H1 (cell line): ENCODE results near the gene PHACTR1. TPM values are rescaled to one million over a fixed set of nuclear protein-coding genes. Genes with fewer than 3 reads are reported as not detected.

Experiments
- CTCF ChIA-PET: fragments of 300-600 bp; sonication (Branson Sonifier 250); formaldehyde crosslinking; loops from one replicate; lab custom pipeline; 2021; ENCODE audit not compliant: partially characterized antibody; lab: Charles Lee
- POLR2A ChIA-PET: fragments of 300-600 bp; sonication (Branson Sonifier 250); formaldehyde crosslinking; loops from one replicate; lab custom pipeline; 2021; ENCODE audit warnings: inconsistent platforms; ENCODE audit not compliant: partially characterized antibody; lab: Charles Lee
- DNase-seq, 2 experiments: peaks; one replicate each; pipeline versions ENCODE4 v3.0.0 to v3.0.0-alpha.2; 2010 to 2022; ENCODE audit warnings: low spot score in 2 of 2, low read depth in 1 of 2, mixed read lengths in 1 of 2
- FAIRE-seq: peaks from 2 replicates; lab custom pipeline; 2011; peaks lifted over from hg19 to GRCh38; lab: Jason Lieb, UNC
- H2AFZ ChIP-seq: 2 replicates; pipeline ENCODE4 v1.8.1; 2012; ENCODE audit warnings: low read length, inconsistent platforms
- H2AK5ac ChIP-seq: 2 replicates; pipeline ENCODE4 v1.6.1; 2013; ENCODE audit warnings: low read depth, low read length
- H2BK120ac ChIP-seq: replicated peaks from 2 replicates; pipeline ENCODE3; 2013; ENCODE audit warnings: low read depth, low read length, inconsistent platforms
- H2BK12ac ChIP-seq: 2 replicates; pipeline ENCODE4 v1.6.1; 2013; ENCODE audit warnings: low read depth, low read length
- H2BK15ac ChIP-seq: 2 replicates; pipeline ENCODE4 v1.6.1; 2013; ENCODE audit warnings: low read length
- H2BK20ac ChIP-seq: 2 replicates; pipeline ENCODE4 v1.6.1; 2013; ENCODE audit warnings: low read length
- H2BK5ac ChIP-seq: 2 replicates; pipeline ENCODE4 v1.6.1; 2013; ENCODE audit warnings: low read depth, low read length
- H3K14ac ChIP-seq: 2 replicates; pipeline ENCODE4 v1.6.1; 2013; ENCODE audit warnings: inconsistent platforms; ENCODE audit not compliant: insufficient read length
- H3K18ac ChIP-seq: 2 replicates; pipeline ENCODE4 v1.6.1; 2013; ENCODE audit warnings: low read length; ENCODE audit errors: extremely low read depth
- H3K23ac ChIP-seq: 2 replicates; pipeline ENCODE4 v1.6.1; 2013; ENCODE audit warnings: inconsistent platforms; ENCODE audit not compliant: insufficient read length
- H3K23me2 ChIP-seq: 2 replicates; pipeline ENCODE4 v1.6.1; 2013; ENCODE audit warnings: low read depth, low read length
- H3K27ac ChIP-seq: 2 replicates; pipeline ENCODE4 v1.6.1; 2011; ENCODE audit warnings: low read depth, low read length, inconsistent platforms
- H3K27me3 ChIP-seq, 4 experiments: replicated peaks in 1 of 4; 1 replicate in 1 of 4; 2 replicates in 3 of 4; pipeline versions ENCODE4 v1.6.1 to v1.8.1; 2011 to 2013; ENCODE audit warnings: low read length in 3 of 4, mild to moderate bottlenecking in 3 of 4, inconsistent platforms in 2 of 4, mixed read lengths in 2 of 4, moderate library complexity in 1 of 4; ENCODE audit not compliant: control insufficient read depth in 3 of 4, insufficient read depth in 3 of 4; ENCODE audit errors: extremely low read depth in 1 of 4
- H3K36me3 ChIP-seq, 4 experiments: 2 replicates each; pipeline versions ENCODE4 v1.6.1 to v1.8.1; 2011 to 2013; ENCODE audit warnings: mild to moderate bottlenecking in 4 of 4, low read length in 3 of 4, moderate library complexity in 2 of 4, control low read depth in 1 of 4, inconsistent platforms in 1 of 4; ENCODE audit not compliant: insufficient read depth in 4 of 4, control insufficient read depth in 2 of 4
- H3K4ac ChIP-seq: replicated peaks from 2 replicates; pipeline ENCODE3; 2013; ENCODE audit warnings: low read length, low read depth, mixed read lengths, inconsistent platforms; ENCODE audit not compliant: insufficient read length
- H3K4me1 ChIP-seq, 4 experiments: replicated peaks in 1 of 4; 1 replicate in 1 of 4; 2 replicates in 3 of 4; pipeline versions ENCODE4 v1.6.1 to v1.8.1; 2011 to 2013; ENCODE audit warnings: low read length in 3 of 4, inconsistent platforms in 2 of 4, mixed read lengths in 1 of 4; ENCODE audit not compliant: insufficient read depth in 4 of 4, control insufficient read depth in 3 of 4
- H3K4me2 ChIP-seq, 2 experiments: 2 replicates each; pipeline versions ENCODE4 v1.6.1 to v1.8.1; 2011 to 2013; ENCODE audit warnings: low read depth in 2 of 2, low read length in 2 of 2, control low read depth in 1 of 2, inconsistent platforms in 1 of 2, mild to moderate bottlenecking in 1 of 2; ENCODE audit not compliant: insufficient read depth in 1 of 2
- H3K4me3 ChIP-seq, 4 experiments: fragments of 200-600, 300-600 bp in 1 of 4; sonication (generic), shearing (Covaris generic), sonication (Bioruptor Twin) in 1 of 4; 2 replicates each; pipeline versions ENCODE4 v1.5.1 to v1.8.1; 2011 to 2016; ENCODE audit warnings: low read length in 4 of 4, low read depth in 3 of 4, control low read depth in 2 of 4, inconsistent platforms in 2 of 4, mild to moderate bottlenecking in 2 of 4, mixed read lengths in 1 of 4, moderate library complexity in 1 of 4; ENCODE audit not compliant: insufficient read depth in 2 of 4; ENCODE audit errors: extremely low read depth in 1 of 4
- H3K56ac ChIP-seq: replicated peaks from 2 replicates; pipeline ENCODE3; 2013; ENCODE audit warnings: low read depth, mild to moderate bottlenecking, mixed read lengths, low read length, inconsistent platforms; ENCODE audit not compliant: insufficient read length
- H3K79me1 ChIP-seq: 2 replicates; pipeline ENCODE4 v1.6.1; 2013; ENCODE audit warnings: low read depth, low read length, control low read depth
- H3K79me2 ChIP-seq, 2 experiments: 2 replicates each; pipeline versions ENCODE4 v1.6.1 to v1.8.1; 2012 to 2013; ENCODE audit warnings: low read length in 2 of 2, mild to moderate bottlenecking in 2 of 2, inconsistent platforms in 1 of 2; ENCODE audit not compliant: insufficient read depth in 2 of 2, control insufficient read depth in 1 of 2
- H3K9ac ChIP-seq, 4 experiments: replicated peaks in 1 of 4; 1 replicate in 1 of 4; 2 replicates in 3 of 4; pipeline versions ENCODE4 v1.6.1 to v1.8.1; 2011 to 2013; ENCODE audit warnings: low read depth in 3 of 4, low read length in 3 of 4, control low read depth in 2 of 4, mild to moderate bottlenecking in 2 of 4, moderate library complexity in 2 of 4, inconsistent platforms in 1 of 4; ENCODE audit errors: extremely low read depth in 1 of 4
- H3K9me3 ChIP-seq, 2 experiments: 2 replicates each; pipeline versions ENCODE4 v1.6.1 to v1.8.1; 2012 to 2013; ENCODE audit warnings: mild to moderate bottlenecking in 2 of 2, moderate library complexity in 2 of 2, control low read depth in 1 of 2, inconsistent platforms in 1 of 2, low read depth in 1 of 2, low read length in 1 of 2, mixed read lengths in 1 of 2; ENCODE audit not compliant: insufficient read depth in 2 of 2
- H4K20me1 ChIP-seq, 2 experiments: replicated peaks in 1 of 2; 2 replicates each; pipeline versions ENCODE3 to v1.8.1; 2011 to 2013; ENCODE audit warnings: inconsistent platforms in 2 of 2, low read length in 2 of 2, mild to moderate bottlenecking in 1 of 2; ENCODE audit not compliant: insufficient read depth in 2 of 2, control insufficient read depth in 1 of 2
- H4K5ac ChIP-seq: 2 replicates; pipeline ENCODE4 v1.6.1; 2013; ENCODE audit warnings: low read length, low read depth, mixed read lengths, inconsistent platforms; ENCODE audit not compliant: insufficient read length
- H4K8ac ChIP-seq: 2 replicates; pipeline ENCODE4 v1.8.0; 2013; ENCODE audit warnings: mild to moderate bottlenecking, moderate library complexity, low read length, inconsistent platforms; ENCODE audit not compliant: insufficient read depth; ENCODE audit errors: extremely low read depth
- H4K91ac ChIP-seq: replicated peaks from 2 replicates; pipeline ENCODE3; 2013; ENCODE audit warnings: low read length, mixed read lengths, inconsistent platforms; ENCODE audit not compliant: insufficient read length
- BRCA1 ChIP-seq: IDR thresholded peaks from 2 replicates; pipeline ENCODE4 v1.6.1; 2012; ENCODE audit warnings: low read depth, low read length, improper control_type of control experiment
- KDM4A ChIP-seq: IDR thresholded peaks from one replicate; pipeline ENCODE4 v1.7.1; 2012; ENCODE audit warnings: low read depth, mild to moderate bottlenecking, moderate library complexity, low read length, inconsistent platforms; ENCODE audit not compliant: severe bottlenecking
- SIN3A ChIP-seq, 2 experiments: IDR thresholded peaks in 1 of 2; conservative IDR thresholded peaks in 1 of 2; 2 replicates each; pipeline ENCODE4 v1.6.1; 2011 to 2012; ENCODE audit warnings: low read length in 2 of 2, improper control_type of control experiment in 1 of 2, low read depth in 1 of 2, mild to moderate bottlenecking in 1 of 2
- SIX5 ChIP-seq: IDR thresholded peaks from 2 replicates; pipeline ENCODE4 v1.6.1; 2011; ENCODE audit warnings: mild to moderate bottlenecking, low read depth, low read length
- SP4 ChIP-seq: IDR thresholded peaks from 2 replicates; pipeline ENCODE4 v1.6.1; 2012; ENCODE audit warnings: low read length, inconsistent platforms
- TAF1 ChIP-seq: IDR thresholded peaks from 2 replicates; pipeline ENCODE4 v1.6.1; 2011; ENCODE audit warnings: mild to moderate bottlenecking, low read depth, low read length
- YY1 ChIP-seq: IDR thresholded peaks from 2 replicates; pipeline ENCODE4 v1.6.1; 2011; ENCODE audit warnings: low read depth, mild to moderate bottlenecking, low read length
- WGBS, 2 experiments: shearing (Covaris generic) in 1 of 2; methylation state at CpG; one replicate each; pipeline versions ENCODE4 v1.1.6 to v1.1.7; 2013 to 2015; ENCODE audit warnings: low lambda C conversion rate in 2 of 2, mixed read lengths in 2 of 2, inconsistent platforms in 1 of 2, low coverage in 1 of 2, missing lambda C conversion rate in 1 of 2; ENCODE audit not compliant: insufficient replicate concordance in 2 of 2, insufficient coverage in 1 of 2, insufficient read length in 1 of 2; ENCODE audit errors: extremely low coverage in 1 of 2, missing lambda C conversion rate in 1 of 2; 5-methylcytosine and 5-hydroxymethylcytosine counted together
- polyA plus RNA-seq, 7 experiments: library from polyadenylated mRNA; depleted of rRNA in 3 of 7; stranded (reverse) in 5 of 7; unstranded in 2 of 7; fragments of >200 nt in 5 of 7; fragments of 200-250 nt in 2 of 7; gene quantifications; 1 replicate in 5 of 7; 2 replicates in 1 of 7; 4 replicates in 1 of 7; pipeline versions ENCODE4 v1.2.1 to v1.2.3, GENCODE V29; 2011 to 2013; ENCODE audit warnings: missing spikeins in 2 of 7, mixed read lengths in 2 of 7
- total RNA-seq: library from RNA; stranded (reverse); fragmentation: NEBNext Ultra II Directional; extraction: Animal tissue kit (Norgen Biotek cat#: 25700); gene quantifications from 2 replicates; pipeline ENCODE4 v1.2.1, GENCODE V29; 2021
- TF ChIP-seq, protein P1 (sequence below), 3 experiments: IDR thresholded peaks; 1 replicate in 2 of 3; 2 replicates in 1 of 3; pipeline versions ENCODE4 v1.5.1 to v1.6.1; 2011; ENCODE audit warnings: low read length in 3 of 3, mild to moderate bottlenecking in 3 of 3, inconsistent platforms in 2 of 3, low read depth in 1 of 3, moderate library complexity in 1 of 3; ENCODE audit not compliant: insufficient read depth in 1 of 3; ENCODE audit errors: control extremely low read depth in 1 of 3

Gene PHACTR1
- total and polyA plus RNA-seq, 2 of the 8 experiments (the other 6 are each of a cell fraction or from before 2014, with no cell fraction given) = 3.9 to 17.1 TPM

DNA sequence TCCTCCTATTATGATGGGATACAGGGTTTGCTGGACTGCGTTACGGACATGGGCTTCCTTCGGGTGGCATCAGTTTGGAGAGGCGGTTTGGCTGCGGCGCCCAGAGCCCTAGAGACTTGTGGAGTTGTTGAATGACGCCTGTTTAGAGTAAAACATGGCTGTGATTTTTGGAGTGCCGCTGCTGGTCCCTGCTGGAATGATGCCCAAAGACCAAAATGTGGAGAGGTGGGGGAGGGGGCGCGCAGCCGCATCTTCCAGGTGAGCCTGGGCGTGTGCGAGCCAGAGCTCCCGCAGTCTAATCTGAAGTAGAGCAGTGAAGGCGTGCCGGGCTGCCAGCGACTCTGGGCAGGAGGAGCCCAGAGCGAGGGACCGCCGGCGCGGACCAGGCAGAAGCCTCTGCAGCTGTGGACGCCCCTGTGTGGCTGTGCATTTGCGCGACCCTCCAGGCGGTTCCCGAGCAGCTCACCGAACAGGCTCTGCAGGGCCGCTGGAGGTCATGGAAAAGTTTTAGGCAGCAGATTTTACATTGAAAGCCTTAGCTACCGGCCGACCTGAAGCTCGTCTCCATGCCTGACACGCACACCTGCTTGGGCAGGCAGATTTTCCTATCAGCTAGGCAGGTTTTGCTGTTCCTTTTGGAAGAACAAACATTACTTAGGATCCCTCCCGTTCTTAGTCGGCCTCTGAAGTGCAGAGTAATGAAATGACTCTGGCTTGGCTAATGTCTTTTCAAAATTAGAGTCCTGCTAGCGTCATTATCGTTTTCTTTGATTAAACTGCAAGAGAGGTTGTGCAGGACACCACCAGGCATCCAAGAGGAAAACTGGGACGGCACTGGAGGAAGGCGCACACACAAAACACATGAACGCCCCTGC lies 298.2 kb downstream of the PHACTR1 start:
- H3K4ac ChIP-seq = no peak overlapping the region
- peak overlapping the region; percentile 83 to 92 for H3K4me2 ChIP-seq
- H3K36me3 ChIP-seq = no peaks in the 10 kb centered on the region
- no peak overlapping the region for H3K23ac ChIP-seq
- no peak overlapping the region for H2BK120ac ChIP-seq
- H2BK12ac ChIP-seq = no peak overlapping the region
- H3K18ac ChIP-seq = no peak overlapping the region; the same call in 1 of the 2 replicates
- H3K56ac ChIP-seq = no peak overlapping the region
- H2BK5ac ChIP-seq = no peak overlapping the region
- peak overlapping the region; percentile 55 to 75 (median 68) for H3K4me3 ChIP-seq
- peaks cover 2 to 17% (median 11%) of the 10 kb centered on the region in 4 experiments; a peak in 6 of 7 replicates for H3K4me1 ChIP-seq
- no peak overlapping the region for H2BK20ac ChIP-seq
- H4K91ac ChIP-seq = no peak overlapping the region
- ChIA-PET POLR2A (interaction anchor here (1.2 to 2.9 kb wide), 2 partner anchors 10 to 22 kb away, joined by 3 to 13 read pairs; no protein-coding TSS in a partner anchor), CTCF (interaction anchor here (1.0 to 1.3 kb wide), 3 partner anchors 13 to 104 kb away, joined by 3 read pairs; no protein-coding TSS in a partner anchor)
- H4K20me1 ChIP-seq = peaks cover 5 to 18% of the 10 kb centered on the region in 2 experiments
- no peak overlapping the region for H2AFZ ChIP-seq
- no peak overlapping the region for H4K8ac ChIP-seq
- FAIRE-seq = no peak
- no peak overlapping the region for H2AK5ac ChIP-seq
- DNase-seq = peak in 1 of 2 experiments; percentile 66
- H3K14ac ChIP-seq = no peak overlapping the region
- H3K27ac ChIP-seq = no peak overlapping the region
- WGBS, 2 experiments = 13% methylated on average over 40 of the region's 40 CpGs; no CpG with 5 or more reads in 1 of the 2 experiments
- no peak overlapping the region for H4K5ac ChIP-seq
- H3K9me3 ChIP-seq = no peaks in the 10 kb centered on the region
- no peaks in the 10 kb centered on the region for H3K79me1 ChIP-seq
- no peaks in the 10 kb centered on the region for H3K79me2 ChIP-seq
- H3K9ac ChIP-seq = no peak overlapping the region
- H3K23me2 ChIP-seq = peaks cover 9% of the 10 kb centered on the region
- peaks cover 5 to 43% (median 34%) of the 10 kb centered on the region in 4 experiments for H3K27me3 ChIP-seq
- H2BK15ac ChIP-seq = no peak overlapping the region
- TF ChIP-seq SIX5 (no peak), YY1 (peak; percentile 43; the same call in 1 of the 2 replicates), KDM4A (peak; percentile 25), SIN3A (conservative IDR thresholded peaks at IDR 0.05 in 1 of 2, IDR thresholded peaks at IDR 0.05 in 1 of 2; ENCODE audit: low read depth in 1 of 2, low read length in 2 of 2) (peak in 1 of 2 experiments; percentile 69; a peak in 1 of 4 replicates), SP4 (no peak), BRCA1 (no peak), TAF1 (no peak)
- TF ChIP-seq, protein P1, sequence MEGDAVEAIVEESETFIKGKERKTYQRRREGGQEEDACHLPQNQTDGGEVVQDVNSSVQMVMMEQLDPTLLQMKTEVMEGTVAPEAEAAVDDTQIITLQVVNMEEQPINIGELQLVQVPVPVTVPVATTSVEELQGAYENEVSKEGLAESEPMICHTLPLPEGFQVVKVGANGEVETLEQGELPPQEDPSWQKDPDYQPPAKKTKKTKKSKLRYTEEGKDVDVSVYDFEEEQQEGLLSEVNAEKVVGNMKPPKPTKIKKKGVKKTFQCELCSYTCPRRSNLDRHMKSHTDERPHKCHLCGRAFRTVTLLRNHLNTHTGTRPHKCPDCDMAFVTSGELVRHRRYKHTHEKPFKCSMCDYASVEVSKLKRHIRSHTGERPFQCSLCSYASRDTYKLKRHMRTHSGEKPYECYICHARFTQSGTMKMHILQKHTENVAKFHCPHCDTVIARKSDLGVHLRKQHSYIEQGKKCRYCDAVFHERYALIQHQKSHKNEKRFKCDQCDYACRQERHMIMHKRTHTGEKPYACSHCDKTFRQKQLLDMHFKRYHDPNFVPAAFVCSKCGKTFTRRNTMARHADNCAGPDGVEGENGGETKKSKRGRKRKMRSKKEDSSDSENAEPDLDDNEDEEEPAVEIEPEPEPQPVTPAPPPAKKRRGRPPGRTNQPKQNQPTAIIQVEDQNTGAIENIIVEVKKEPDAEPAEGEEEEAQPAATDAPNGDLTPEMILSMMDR (IDR thresholded peaks at IDR 0.05; ENCODE audit: control extremely low read depth in 1 of 3, insufficient read depth in 1 of 3, low read depth in 1 of 3, low read length in 3 of 3) = 0 out of 4 replicates have a peak, but pooled peaks of 1 of the 3 experiments have one; percentile 0
